ENCODE measurements around the gene CSPG4. TPM values are rescaled to one million over a fixed set of nuclear protein-coding genes. Genes with fewer than 3 reads are reported as not detected.
A peak's percentile ranks its signal among the peaks of the same experiment; 100 is the strongest.

Gene CSPG4
- total RNA-seq, 1 donor, result 86.8 TPM

DNA sequence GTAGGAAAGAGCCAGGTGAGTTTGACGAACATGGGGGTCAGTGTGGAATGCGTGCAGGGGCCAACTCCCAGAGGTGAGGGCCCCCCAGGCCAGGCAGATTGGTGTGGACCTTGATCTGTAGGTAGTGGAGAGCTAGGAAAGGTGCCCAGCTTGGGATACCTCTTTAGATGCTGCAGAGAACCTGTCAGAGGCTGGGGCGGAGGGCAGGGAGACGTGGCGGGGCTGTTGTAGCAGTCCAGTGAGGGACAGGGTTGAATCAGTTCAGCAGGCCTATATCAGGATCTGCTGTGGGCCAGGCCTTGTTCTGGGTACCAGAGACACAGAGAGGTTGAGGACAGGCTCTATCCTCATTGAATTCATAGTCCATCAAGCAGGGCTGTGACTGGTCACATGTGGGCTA is 56.3 kb downstream of the CSPG4 start:
- no peak for DNase-seq (ENCODE audit: low read depth)
- H3K4me3 ChIP-seq (ENCODE audit: low read depth, low read length), result no peak overlapping the region
- no peak for TF ChIP-seq CTCF (IDR thresholded peaks at IDR 0.05; ENCODE audit: insufficient read depth, low read depth, low read length)

- TF ChIP-seq CTCF (IDR thresholded peaks at IDR 0.05; ENCODE audit: insufficient read depth, low read depth, low read length), result no peak
- no peak for DNase-seq (ENCODE audit: low read depth)
- H3K4me3 ChIP-seq (ENCODE audit: low read depth, low read length), result no peak overlapping the region
Measured at GRCh38 chr15:75655931-75656330, 56.7 kb downstream of the CSPG4 start.

- TF ChIP-seq CTCF (IDR thresholded peaks at IDR 0.05; ENCODE audit: insufficient read depth, low read depth, low read length), result no peak
- H3K4me3 ChIP-seq (ENCODE audit: low read depth, low read length), result no peak overlapping the region
Measured at GRCh38 chr15:75654201-75654907, 58.3 kb downstream of the CSPG4 start.

DNA sequence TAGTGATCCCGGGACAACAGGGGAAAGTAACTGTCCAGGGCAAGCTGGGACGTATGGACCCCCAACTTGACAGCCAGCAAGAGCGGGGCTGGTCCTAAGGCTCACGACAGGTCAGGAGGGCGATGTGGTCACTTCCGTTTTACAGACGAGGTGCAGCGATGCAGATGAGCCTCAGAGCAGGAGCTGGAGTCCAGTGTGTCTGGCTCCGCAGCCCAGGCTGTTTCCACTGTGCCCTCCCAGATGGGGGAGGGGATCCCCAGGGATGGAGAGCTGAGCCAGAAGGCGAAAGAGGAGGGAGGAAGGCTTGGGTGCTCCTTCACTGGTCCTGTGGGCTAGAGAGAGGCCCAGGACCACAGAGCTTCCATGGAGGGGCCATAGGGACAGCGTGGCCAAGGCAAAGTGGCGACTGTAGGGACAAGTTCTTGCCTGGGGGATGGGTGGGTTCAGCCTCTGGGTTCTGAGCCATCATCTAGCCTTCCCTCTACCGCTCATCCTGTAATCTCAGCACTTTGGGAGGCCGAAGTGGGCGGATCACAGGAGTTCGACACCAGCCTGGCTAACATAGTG is 59.2 kb downstream of the CSPG4 start:
- H3K4me3 ChIP-seq (ENCODE audit: low read depth, low read length), result no peak overlapping the region
- DNase-seq (ENCODE audit: low read depth), result no peak
- TF ChIP-seq CTCF (IDR thresholded peaks at IDR 0.05; ENCODE audit: insufficient read depth, low read depth, low read length), result no peak

More at GRCh38 chr15:75654201-75654907, 58.3 kb downstream of the CSPG4 start:
- no peak for DNase-seq (ENCODE audit: low read depth)

DNA sequence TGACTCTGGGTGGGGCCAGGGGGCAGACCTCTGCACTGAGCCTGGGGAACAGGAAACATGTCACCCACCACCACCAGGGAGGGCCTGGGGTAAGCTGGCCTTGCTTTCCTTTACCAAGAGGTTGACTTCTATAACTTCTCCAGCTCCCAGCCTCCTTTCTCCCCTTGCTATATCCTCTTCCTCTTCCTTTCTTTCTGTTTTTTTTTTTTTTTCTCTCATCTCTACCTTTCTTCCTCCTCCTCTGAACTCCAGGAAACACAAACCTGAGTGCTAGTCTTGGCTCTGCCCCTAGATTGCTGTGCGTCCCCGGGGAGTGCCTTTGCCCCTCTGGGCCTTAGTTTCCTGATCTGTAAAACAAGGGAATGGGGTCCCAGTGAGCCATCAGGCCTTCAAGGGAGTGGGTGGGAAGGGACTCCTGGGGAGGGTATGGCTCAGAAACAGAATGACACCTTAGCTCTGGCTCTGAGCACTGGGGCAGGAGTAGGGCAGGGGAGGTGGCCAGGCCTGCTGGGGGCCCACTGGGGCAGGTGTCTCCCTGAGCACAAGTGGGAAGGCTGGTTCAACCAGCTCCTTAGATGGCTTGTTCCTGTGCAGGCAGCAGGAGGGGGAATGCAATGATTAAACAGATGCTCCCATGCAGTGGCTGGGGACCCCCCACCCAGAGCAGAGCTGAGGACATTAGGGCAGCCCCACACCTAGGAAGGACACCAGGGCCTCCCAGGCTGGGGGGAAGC is 60.7 kb downstream of the CSPG4 start:
- peak overlapping the region; percentile 57 for H3K4me3 ChIP-seq (ENCODE audit: low read depth, low read length)
- no peak for TF ChIP-seq CTCF (IDR thresholded peaks at IDR 0.05; ENCODE audit: insufficient read depth, low read depth, low read length)
- DNase-seq (ENCODE audit: low read depth), result no peak

- peak overlapping the region; percentile 57 for H3K4me3 ChIP-seq (ENCODE audit: low read depth, low read length)
- no peak for TF ChIP-seq CTCF (IDR thresholded peaks at IDR 0.05; ENCODE audit: insufficient read depth, low read depth, low read length)
- DNase-seq (ENCODE audit: low read depth), result peak; percentile 65
Measured at GRCh38 chr15:75650908-75651809, 61.5 kb downstream of the CSPG4 start.
